Esophagus squamous epithelium (tissue), 4 donors: Measurements from ENCODE around the gene CEACAM1.

Source experiments
- CTCF ChIP-seq, 6 experiments: fragments of 450-650 bp in 4 of 6; fragments of 200-600 bp in 2 of 6; sonication (generic) in 2 of 6; IDR thresholded peaks; one replicate each; pipeline ENCODE4 v1.5.1; 2016 to 2019; ENCODE audit warnings: antibody characterized with exemption in 6 of 6, mild to moderate bottlenecking in 4 of 6, moderate library complexity in 4 of 6
- POLR2A ChIP-seq, 4 donors: fragments of 450-650 bp; IDR thresholded peaks; one replicate each; pipeline ENCODE4 v1.6.1; 2017; ENCODE audit warnings: antibody characterized with exemption in 4 of 4, mild to moderate bottlenecking in 4 of 4, moderate library complexity in 3 of 4

GRCh38 chr19:42577016-42577415 is 48.7 kb upstream of the CEACAM1 start:
- no peak for TF ChIP-seq CTCF (IDR thresholded peaks at IDR 0.05)
- TF ChIP-seq POLR2A (IDR thresholded peaks at IDR 0.05), result no peak
